GM19025 (cell line): ENCODE data around the gene ODAD3.
"Not testable (repeated sequence)": the region's sequence is repeated elsewhere in the genome, so short reads cannot be mapped to it uniquely, and the experiment has no call there.

Experiments used
- ATAC-seq: cut with Tn5 transposase; IDR thresholded peaks from one replicate; pipeline ENCODE4 v1.9.1; 2021; ENCODE audit warnings: mild to moderate bottlenecking, low read depth, moderate library complexity; ENCODE audit not compliant: unreplicated experiment

The ODAD3 gene

GRCh38 chr19:11445141-11445540, 10.2 kb upstream of the ODAD3 start:
- ATAC-seq, result no peak

- no peak for ATAC-seq
Observed at GRCh38 chr19:11444059-11444458, 9.1 kb upstream of the ODAD3 start.

- no peak for ATAC-seq
Observed at GRCh38 chr19:11437955-11438354, 3.0 kb upstream of the ODAD3 start.

- ATAC-seq, result no peak
Observed at GRCh38 chr19:11435833-11436313, 952 bp upstream of the ODAD3 start.

GRCh38 chr19:11434703-11435056, 241 bp downstream of the ODAD3 start:
- no peak for ATAC-seq

GRCh38 chr19:11433526-11433925, 1.4 kb downstream of the ODAD3 start:
- ATAC-seq, result not testable (repeated sequence)

GRCh38 chr19:11426656-11427055, 8.3 kb downstream of the ODAD3 start:
- ATAC-seq, result no peak

GRCh38 chr19:11425719-11426457, 9.0 kb downstream of the ODAD3 start:
- no peak for ATAC-seq

- ATAC-seq, result no peak
Observed at GRCh38 chr19:11423791-11424181, 11.1 kb downstream of the ODAD3 start.

- ATAC-seq, result no peak
Observed at GRCh38 chr19:11423164-11423790, 11.6 kb downstream of the ODAD3 start.

GRCh38 chr19:11422163-11423065, 12.5 kb downstream of the ODAD3 start:
- peak; percentile 58 for ATAC-seq

- ATAC-seq, result no peak
Observed at GRCh38 chr19:11421371-11422098, 13.4 kb downstream of the ODAD3 start.

- ATAC-seq, result no peak
Observed at GRCh38 chr19:11420429-11421370, 14.2 kb downstream of the ODAD3 start.

GRCh38 chr19:11418549-11419506, 16.1 kb downstream of the ODAD3 start, which contains the start of gene RGL3:
RGL3 (minus strand) TSS chr19:11419314; CDS start chr19:11419278, 36 bp downstream.
- ATAC-seq, result no peak

GRCh38 chr19:11418094-11418548, 16.8 kb downstream of the ODAD3 start:
- ATAC-seq, result no peak

- no peak for ATAC-seq
Observed at GRCh38 chr19:11416346-11417052, 18.4 kb downstream of the ODAD3 start.

GRCh38 chr19:11414544-11414943, 20.4 kb downstream of the ODAD3 start:
- ATAC-seq, result no peak
